ENCODE measurements around the gene ALDH1A1. TPM values are rescaled to one million over a fixed set of nuclear protein-coding genes. Genes with fewer than 3 reads are reported as not detected.

Gene ALDH1A1
- total and polyA plus RNA-seq, 2 donors (not counting 3 experiments of a cell fraction or from before 2014, with no cell fraction given): 91.1 to 287 TPM

DNA sequence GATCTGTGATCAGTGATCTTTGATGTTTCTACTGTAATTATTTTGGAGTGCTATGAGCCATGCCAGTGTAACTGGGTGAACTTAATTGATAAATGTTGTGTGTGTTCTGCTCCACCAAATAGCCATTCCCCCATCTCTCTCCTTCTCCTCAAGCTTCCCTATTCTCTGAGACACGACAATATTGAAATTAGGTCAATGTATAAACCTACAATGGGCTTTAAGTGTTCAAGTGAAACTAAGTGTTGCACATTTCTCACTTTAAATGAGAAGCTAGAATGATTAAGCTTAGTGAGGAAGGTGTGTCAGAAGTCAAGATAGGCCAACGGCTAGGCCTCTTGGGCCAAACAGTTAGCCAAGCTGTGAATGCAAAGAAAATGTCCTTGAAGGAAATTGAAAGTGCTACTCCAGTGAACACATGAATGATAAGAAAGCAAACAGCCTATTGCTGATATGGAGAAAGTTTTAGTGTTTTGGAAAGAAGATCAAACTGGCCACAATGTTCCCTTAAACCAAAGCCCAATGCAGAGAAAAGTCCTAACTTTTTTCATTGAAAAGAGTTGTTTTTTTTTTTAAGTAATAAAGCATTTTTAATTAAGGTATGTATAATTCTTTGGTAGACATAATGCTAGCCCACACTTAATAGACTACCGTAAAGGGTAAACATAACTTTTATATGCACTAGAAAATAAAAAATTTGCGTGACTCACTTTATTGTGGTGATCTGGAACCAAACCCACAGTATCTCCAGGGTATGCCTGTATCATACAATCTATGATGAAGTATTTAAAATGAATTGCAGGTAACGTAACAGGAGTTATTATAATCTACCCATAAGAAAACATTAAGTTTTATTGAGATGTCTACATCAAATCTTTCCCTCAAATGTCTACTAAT is 42.5 kb upstream of the ALDH1A1 start:
- no peaks in the 10 kb centered on the region for H3K9me1 ChIP-seq (replicated peaks; ENCODE audit: control insufficient read depth, extremely low read depth, insufficient read depth, low read length)
- BruUV-seq (replicated peaks): no TSS peak
- peak overlapping the region; percentile 100 for H3K27ac ChIP-seq (ENCODE audit: insufficient read depth, low read depth, low read length)
- H3K9ac ChIP-seq (replicated peaks; ENCODE audit: extremely low read depth, insufficient read depth, low read length): peak overlapping the region; percentile 8
- CTCF ChIA-PET: interaction anchor here (0.7 kb wide), 1 partner anchor 18 kb away, joined by 3 read pairs; no protein-coding TSS in a partner anchor
- DNase-seq (ENCODE audit: low read depth, low spot score) (no peak), FAIRE-seq (no peak)
- no peaks in the 10 kb centered on the region for H3K9me3 ChIP-seq (replicated peaks; ENCODE audit: control insufficient read depth, insufficient read depth, low read length)
- no peaks in the 10 kb centered on the region for H3K79me2 ChIP-seq (ENCODE audit: control insufficient read depth, insufficient read depth, low read length)
- H3K4me3 ChIP-seq (replicated peaks in 1 of 3; ENCODE audit: insufficient read depth in 1 of 3, low read depth in 1 of 3, low read length in 3 of 3): no peak overlapping the region
- H4K20me1 ChIP-seq (replicated peaks; ENCODE audit: control insufficient read depth, extremely low read depth, insufficient read depth, low read length): no peaks in the 10 kb centered on the region
- H3K36me3 ChIP-seq (ENCODE audit: control insufficient read depth in 2 of 2, extremely low read depth in 1 of 2, insufficient read depth in 2 of 2, low read length in 2 of 2): no peaks in the 10 kb centered on the region
- intact Hi-C loops (cut with micrococcal nuclease): loop anchor here (1.0 to 5.0 kb wide), 4 partner anchors 79 to 633 kb away; no protein-coding TSS in a partner anchor
- H3K27me3 ChIP-seq (ENCODE audit: control insufficient read depth in 2 of 2, insufficient read depth in 2 of 2, low read length in 2 of 2): no peaks in the 10 kb centered on the region
- H2AFZ ChIP-seq (ENCODE audit: low read depth, low read length): peak overlapping the region; percentile 3
- dilution Hi-C loops (cut with MboI; ENCODE audit: extremely low pct_ligation_motif_present, low sequenced_read_pairs): no loop called here
- H3K4me2 ChIP-seq (ENCODE audit: insufficient read depth, low read length): peak overlapping the region; percentile 94
- TF ChIP-seq JUN (IDR thresholded peaks at IDR 0.05; ENCODE audit: borderline replicate concordance, insufficient read depth, insufficient read length, low read depth) (no peak), MAX (IDR thresholded peaks at IDR 0.05; ENCODE audit: insufficient read depth, insufficient read length) (no peak), EZH2 (IDR thresholded peaks at IDR 0.05; ENCODE audit: borderline replicate concordance, low read depth, low read length, severe bottlenecking) (no peak), POLR2A (IDR thresholded peaks at IDR 0.05; ENCODE audit: low read depth, low read length) (peak; percentile 24), POLR2AphosphoS5 (IDR thresholded peaks at IDR 0.05; ENCODE audit: insufficient read depth, low read depth, low read length) (no peak), GATA2 (IDR thresholded peaks at IDR 0.05; ENCODE audit: insufficient read depth, insufficient read length, low read depth, low read length) (no peak)
- TF ChIP-seq, protein P1, sequence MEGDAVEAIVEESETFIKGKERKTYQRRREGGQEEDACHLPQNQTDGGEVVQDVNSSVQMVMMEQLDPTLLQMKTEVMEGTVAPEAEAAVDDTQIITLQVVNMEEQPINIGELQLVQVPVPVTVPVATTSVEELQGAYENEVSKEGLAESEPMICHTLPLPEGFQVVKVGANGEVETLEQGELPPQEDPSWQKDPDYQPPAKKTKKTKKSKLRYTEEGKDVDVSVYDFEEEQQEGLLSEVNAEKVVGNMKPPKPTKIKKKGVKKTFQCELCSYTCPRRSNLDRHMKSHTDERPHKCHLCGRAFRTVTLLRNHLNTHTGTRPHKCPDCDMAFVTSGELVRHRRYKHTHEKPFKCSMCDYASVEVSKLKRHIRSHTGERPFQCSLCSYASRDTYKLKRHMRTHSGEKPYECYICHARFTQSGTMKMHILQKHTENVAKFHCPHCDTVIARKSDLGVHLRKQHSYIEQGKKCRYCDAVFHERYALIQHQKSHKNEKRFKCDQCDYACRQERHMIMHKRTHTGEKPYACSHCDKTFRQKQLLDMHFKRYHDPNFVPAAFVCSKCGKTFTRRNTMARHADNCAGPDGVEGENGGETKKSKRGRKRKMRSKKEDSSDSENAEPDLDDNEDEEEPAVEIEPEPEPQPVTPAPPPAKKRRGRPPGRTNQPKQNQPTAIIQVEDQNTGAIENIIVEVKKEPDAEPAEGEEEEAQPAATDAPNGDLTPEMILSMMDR (IDR thresholded peaks at IDR 0.05; ENCODE audit: extremely low read depth in 1 of 2, insufficient read depth in 1 of 2, low read depth in 1 of 2, low read length in 2 of 2): no peak
- peaks cover 38% of the 10 kb centered on the region for H3K4me1 ChIP-seq (ENCODE audit: control insufficient read depth, extremely low read depth, insufficient read depth, low read length)
- POLR2A ChIA-PET: no interaction called here
